ENCODE data around the gene TTC4. TPM values are rescaled to one million over a fixed set of nuclear protein-coding genes. Genes with fewer than 3 reads are reported as not detected.

The TTC4 gene
- total RNA-seq, 2 experiments from 2014 or later: 7.3 to 7.6 TPM

DNA sequence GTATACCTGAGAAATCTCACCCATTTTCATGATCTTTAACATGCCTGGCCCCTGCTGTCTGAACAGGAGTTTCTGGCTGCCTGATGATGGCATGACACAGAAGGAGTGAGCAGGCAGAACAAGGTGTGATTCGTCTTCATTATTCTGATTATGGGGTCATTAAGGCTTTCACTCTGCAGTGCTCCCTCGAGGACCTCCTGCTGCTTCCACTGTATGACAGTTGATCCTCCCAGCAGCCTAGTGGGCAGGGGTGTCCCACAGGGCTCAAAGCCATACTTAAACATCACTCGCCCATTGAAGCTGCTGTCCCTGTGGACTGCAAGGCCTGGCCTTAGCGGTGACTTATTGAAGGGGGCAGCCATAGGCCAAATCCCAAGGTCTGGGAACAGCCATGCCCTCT, 61.4 kb downstream of the TTC4 start:
- Mint-ChIP-seq H3K36me3 (ENCODE audit: low read depth) (peaks cover 27% of the 10 kb centered on the region), H3K27me3 (no peaks in the 10 kb centered on the region), H3K9me3 (no peaks in the 10 kb centered on the region), H3K4me1 (ENCODE audit: low read depth) (no peaks in the 10 kb centered on the region), H3K27ac (no peak overlapping the region), H3K4me3 (no peak overlapping the region)
- ATAC-seq (ENCODE audit: poor library complexity) (no peak), DNase-seq (no peak)
- H3K27ac ChIP-seq (ENCODE audit: low read depth in 1 of 2, low read length in 2 of 2): no peak overlapping the region
- CTCF ChIA-PET: no interaction called here
- H3K27me3 ChIP-seq (ENCODE audit: control insufficient read depth in 1 of 2, insufficient read depth in 2 of 2, low read length in 2 of 2): no peaks in the 10 kb centered on the region
- H3K4me1 ChIP-seq (ENCODE audit: insufficient read depth, low read length): no peaks in the 10 kb centered on the region
- intact Hi-C loops (cut with DNase I, micrococcal nuclease): no loop called here
- H3K36me3 ChIP-seq (ENCODE audit: insufficient read depth, low read length): peaks cover 4% of the 10 kb centered on the region
- POLR2A ChIA-PET: no interaction called here
- no peak for TF ChIP-seq CTCF (IDR thresholded peaks at IDR 0.05)
- no peaks in the 10 kb centered on the region for H3K9me3 ChIP-seq (ENCODE audit: control insufficient read depth in 1 of 2, insufficient read depth in 1 of 2, low read length in 2 of 2)
- H3K4me3 ChIP-seq (ENCODE audit: low read length): no peak overlapping the region

GRCh38 chr1:54777431-54777830, 61.8 kb downstream of the TTC4 start:
- ATAC-seq (ENCODE audit: poor library complexity) (no peak), DNase-seq (no peak)
- no peak for TF ChIP-seq CTCF (IDR thresholded peaks at IDR 0.05)
- POLR2A ChIA-PET: no interaction called here
- no peaks in the 10 kb centered on the region for H3K9me3 Mint-ChIP-seq
- H3K27me3 Mint-ChIP-seq: no peaks in the 10 kb centered on the region
- Histone ChIP-seq H3K9me3 (ENCODE audit: control insufficient read depth in 1 of 2, insufficient read depth in 1 of 2, low read length in 2 of 2) (no peaks in the 10 kb centered on the region), H3K36me3 (ENCODE audit: insufficient read depth, low read length) (peaks cover 8% of the 10 kb centered on the region), H3K27me3 (ENCODE audit: control insufficient read depth in 1 of 2, insufficient read depth in 2 of 2, low read length in 2 of 2) (no peaks in the 10 kb centered on the region), H3K27ac (ENCODE audit: low read depth in 1 of 2, low read length in 2 of 2) (no peak overlapping the region), H3K4me1 (ENCODE audit: insufficient read depth, low read length) (no peaks in the 10 kb centered on the region), H3K4me3 (ENCODE audit: low read length) (no peak overlapping the region)
- no peak overlapping the region for H3K27ac Mint-ChIP-seq
- intact Hi-C loops (cut with DNase I, micrococcal nuclease): no loop called here
- H3K4me3 Mint-ChIP-seq: no peak overlapping the region
- no peaks in the 10 kb centered on the region for H3K4me1 Mint-ChIP-seq (ENCODE audit: low read depth)
- CTCF ChIA-PET: no interaction called here
- H3K36me3 Mint-ChIP-seq (ENCODE audit: low read depth): peaks cover 30% of the 10 kb centered on the region

GRCh38 chr1:54781023-54781723, 65.5 kb downstream of the TTC4 start:
- Mint-ChIP-seq H3K27ac (no peak overlapping the region), H3K27me3 (no peaks in the 10 kb centered on the region), H3K4me1 (ENCODE audit: low read depth) (no peaks in the 10 kb centered on the region), H3K36me3 (ENCODE audit: low read depth) (peaks cover 56% of the 10 kb centered on the region), H3K4me3 (no peak overlapping the region), H3K9me3 (no peaks in the 10 kb centered on the region)
- Histone ChIP-seq H3K27ac (ENCODE audit: low read depth in 1 of 2, low read length in 2 of 2) (no peak overlapping the region), H3K36me3 (ENCODE audit: insufficient read depth, low read length) (peaks cover 23% of the 10 kb centered on the region), H3K27me3 (ENCODE audit: control insufficient read depth in 1 of 2, insufficient read depth in 2 of 2, low read length in 2 of 2) (no peaks in the 10 kb centered on the region), H3K9me3 (ENCODE audit: control insufficient read depth in 1 of 2, insufficient read depth in 1 of 2, low read length in 2 of 2) (no peaks in the 10 kb centered on the region), H3K4me3 (ENCODE audit: low read length) (no peak overlapping the region), H3K4me1 (ENCODE audit: insufficient read depth, low read length) (no peaks in the 10 kb centered on the region)
- intact Hi-C loops (cut with DNase I, micrococcal nuclease): no loop called here
- ChIA-PET POLR2A (interaction anchor here (0.6 to 1.0 kb wide), 2 partner anchors 20 to 951 kb away, joined by 4 read pairs; partner anchors contain the start of gene TTC22), CTCF (no interaction called here)
- no peak for ATAC-seq (ENCODE audit: poor library complexity)
- DNase-seq: no peak
- no peak for TF ChIP-seq CTCF (IDR thresholded peaks at IDR 0.05)

All from CD4-positive, alpha-beta T cell (primary cell).